Endothelial cell (in vitro differentiated cells): ENCODE results near the gene TFAP2D. TPM values are rescaled to one million over a fixed set of nuclear protein-coding genes. Genes with fewer than 3 reads are reported as not detected.

Experiments used
- DNase-seq: peaks from one replicate; pipeline ENCODE4 v3.0.0; 2021; ENCODE audit warnings: low spot score
- H3K27ac Mint-ChIP-seq: one replicate; pipeline ENCODE4 v1.8.0; 2021; ENCODE audit warnings: mixed read lengths, inconsistent platforms; ENCODE audit not compliant: unreplicated experiment
- H3K27me3 Mint-ChIP-seq: one replicate; pipeline ENCODE4 v1.8.0; 2021; ENCODE audit warnings: mild to moderate bottlenecking, moderate library complexity, mixed read lengths, inconsistent platforms; ENCODE audit not compliant: unreplicated experiment
- H3K36me3 Mint-ChIP-seq: one replicate; pipeline ENCODE4 v1.8.0; 2021; ENCODE audit warnings: mild to moderate bottlenecking, low read depth, mixed read lengths, inconsistent platforms; ENCODE audit not compliant: unreplicated experiment
- H3K4me1 Mint-ChIP-seq: one replicate; pipeline ENCODE4 v1.8.0; 2021; ENCODE audit warnings: mild to moderate bottlenecking, mixed read lengths, inconsistent platforms; ENCODE audit not compliant: unreplicated experiment
- H3K4me3 Mint-ChIP-seq: one replicate; pipeline ENCODE4 v1.8.0; 2021; ENCODE audit warnings: mild to moderate bottlenecking, mixed read lengths, inconsistent platforms; ENCODE audit not compliant: unreplicated experiment
- H3K9me3 Mint-ChIP-seq: one replicate; pipeline ENCODE4 v1.8.0; 2021; ENCODE audit warnings: mixed read lengths, inconsistent platforms; ENCODE audit not compliant: unreplicated experiment
- total RNA-seq: library from RNA; stranded (reverse); fragmentation: NEBNext Ultra II Directional; extraction: Animal tissue kit (Norgen Biotek cat#: 25700); gene quantifications from one replicate; pipeline ENCODE4 v1.2.1, GENCODE V29; 2021; ENCODE audit not compliant: unreplicated experiment
- TF ChIP-seq, protein P1 (sequence below): fragments of 200-600 bp; sonication (generic); IDR thresholded peaks from one replicate; pipeline ENCODE4 v1.5.0; 2021; ENCODE audit warnings: antibody characterized with exemption; ENCODE audit not compliant: unreplicated experiment

Gene TFAP2D
- total RNA-seq, 1 donor from 2014 or later = 0.31 TPM

GRCh38 chr6:50817646-50817950 is 104.3 kb downstream of the TFAP2D start:
- no peaks in the 10 kb centered on the region for H3K9me3 Mint-ChIP-seq
- DNase-seq = no peak
- TF ChIP-seq, protein P1, sequence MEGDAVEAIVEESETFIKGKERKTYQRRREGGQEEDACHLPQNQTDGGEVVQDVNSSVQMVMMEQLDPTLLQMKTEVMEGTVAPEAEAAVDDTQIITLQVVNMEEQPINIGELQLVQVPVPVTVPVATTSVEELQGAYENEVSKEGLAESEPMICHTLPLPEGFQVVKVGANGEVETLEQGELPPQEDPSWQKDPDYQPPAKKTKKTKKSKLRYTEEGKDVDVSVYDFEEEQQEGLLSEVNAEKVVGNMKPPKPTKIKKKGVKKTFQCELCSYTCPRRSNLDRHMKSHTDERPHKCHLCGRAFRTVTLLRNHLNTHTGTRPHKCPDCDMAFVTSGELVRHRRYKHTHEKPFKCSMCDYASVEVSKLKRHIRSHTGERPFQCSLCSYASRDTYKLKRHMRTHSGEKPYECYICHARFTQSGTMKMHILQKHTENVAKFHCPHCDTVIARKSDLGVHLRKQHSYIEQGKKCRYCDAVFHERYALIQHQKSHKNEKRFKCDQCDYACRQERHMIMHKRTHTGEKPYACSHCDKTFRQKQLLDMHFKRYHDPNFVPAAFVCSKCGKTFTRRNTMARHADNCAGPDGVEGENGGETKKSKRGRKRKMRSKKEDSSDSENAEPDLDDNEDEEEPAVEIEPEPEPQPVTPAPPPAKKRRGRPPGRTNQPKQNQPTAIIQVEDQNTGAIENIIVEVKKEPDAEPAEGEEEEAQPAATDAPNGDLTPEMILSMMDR = no peak
- no peak overlapping the region for H3K27ac Mint-ChIP-seq
- H3K4me3 Mint-ChIP-seq = no peak overlapping the region
- H3K4me1 Mint-ChIP-seq = peaks cover 23% of the 10 kb centered on the region
- peaks cover 24% of the 10 kb centered on the region for H3K27me3 Mint-ChIP-seq
- H3K36me3 Mint-ChIP-seq = no peaks in the 10 kb centered on the region

DNA sequence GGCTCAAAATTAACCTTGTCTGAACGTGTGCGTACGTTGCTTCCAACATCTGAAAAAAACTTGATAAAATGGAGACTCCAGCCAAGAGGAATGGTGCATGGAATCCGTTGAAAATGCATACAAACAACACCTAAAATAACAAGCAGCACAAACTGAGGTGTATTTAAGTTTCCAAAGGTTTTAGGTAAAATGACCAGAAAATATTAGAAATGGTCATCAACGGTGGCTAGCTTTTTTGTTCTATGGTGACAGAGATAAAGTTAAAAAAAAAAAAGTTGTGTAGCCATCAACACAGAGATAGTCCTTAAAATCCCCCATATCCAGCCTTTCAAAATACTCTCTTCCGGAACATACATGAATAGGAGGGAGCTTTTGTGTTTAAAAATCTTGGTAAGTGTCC is 104.7 kb downstream of the TFAP2D start:
- H3K9me3 Mint-ChIP-seq = no peaks in the 10 kb centered on the region
- H3K36me3 Mint-ChIP-seq = no peaks in the 10 kb centered on the region
- peaks cover 23% of the 10 kb centered on the region for H3K4me1 Mint-ChIP-seq
- TF ChIP-seq, protein P1 = no peak
- H3K27me3 Mint-ChIP-seq = peaks cover 25% of the 10 kb centered on the region
- no peak overlapping the region for H3K4me3 Mint-ChIP-seq
- no peak overlapping the region for H3K27ac Mint-ChIP-seq
- no peak for DNase-seq

DNA sequence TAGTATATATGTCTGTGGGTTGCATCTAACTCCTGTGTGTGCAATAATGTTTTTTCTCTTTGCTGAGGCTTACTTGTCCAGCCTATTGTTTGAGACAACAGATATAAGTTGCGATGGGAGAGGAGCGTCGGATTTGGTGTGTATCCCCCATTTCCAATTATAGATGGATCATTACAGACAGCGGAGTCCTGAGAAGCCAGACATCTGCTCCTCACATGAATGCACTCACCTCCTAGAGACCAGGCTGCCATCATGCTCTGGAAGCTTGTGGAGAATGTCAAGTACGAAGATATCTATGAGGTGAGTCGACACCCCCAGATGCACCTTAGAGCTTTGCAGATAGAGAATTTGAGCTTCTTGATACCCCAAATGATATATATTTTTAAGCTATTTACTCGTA is 105.3 kb downstream of the TFAP2D start, which contains the start of gene TFAP2B:
Gene TFAP2B, plus strand, starts transcription at position 199 of the 400 bp plus-strand sequence. Its CDS starts 21 bp downstream, at position 220.
- Mint-ChIP-seq H3K4me1 (peaks cover 28% of the 10 kb centered on the region), H3K27me3 (peaks cover 32% of the 10 kb centered on the region), H3K27ac (no peak within 1 kb of the TSS), H3K4me3 (peak within 1 kb of the TSS; percentile 59), H3K36me3 (no peaks in the 10 kb centered on the region), H3K9me3 (no peaks in the 10 kb centered on the region)
- TF ChIP-seq, protein P1 = no peak
- DNase-seq = no peak

DNA sequence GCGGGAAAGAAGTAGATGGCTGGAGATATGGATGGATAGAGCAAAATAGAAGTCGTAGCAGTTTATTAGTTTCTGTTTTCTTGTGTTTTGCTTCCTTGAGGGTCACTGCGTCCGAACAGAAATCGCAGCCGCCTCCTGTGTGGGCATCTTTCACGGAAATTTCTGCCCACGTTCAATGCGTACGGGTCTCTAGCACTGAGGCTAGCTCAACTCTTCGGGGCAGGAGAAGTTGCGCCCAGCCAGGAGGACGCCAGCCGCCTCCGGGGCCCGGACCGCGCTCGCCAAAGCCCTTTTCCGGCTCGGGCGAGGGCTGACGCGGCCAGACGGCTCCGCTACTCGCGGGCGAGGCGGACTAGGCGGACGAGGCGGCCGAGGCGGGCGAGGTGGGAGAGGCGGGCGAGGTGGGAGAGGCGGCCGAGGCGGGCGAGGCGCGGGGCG is 106.2 kb downstream of the TFAP2D start:
- H3K4me3 Mint-ChIP-seq = peak overlapping the region; percentile 59
- TF ChIP-seq, protein P1 = no peak
- H3K9me3 Mint-ChIP-seq = no peaks in the 10 kb centered on the region
- H3K27ac Mint-ChIP-seq = no peak overlapping the region
- H3K27me3 Mint-ChIP-seq = peaks cover 35% of the 10 kb centered on the region
- no peaks in the 10 kb centered on the region for H3K36me3 Mint-ChIP-seq
- DNase-seq = peak; percentile 61
- H3K4me1 Mint-ChIP-seq = peaks cover 30% of the 10 kb centered on the region

DNA sequence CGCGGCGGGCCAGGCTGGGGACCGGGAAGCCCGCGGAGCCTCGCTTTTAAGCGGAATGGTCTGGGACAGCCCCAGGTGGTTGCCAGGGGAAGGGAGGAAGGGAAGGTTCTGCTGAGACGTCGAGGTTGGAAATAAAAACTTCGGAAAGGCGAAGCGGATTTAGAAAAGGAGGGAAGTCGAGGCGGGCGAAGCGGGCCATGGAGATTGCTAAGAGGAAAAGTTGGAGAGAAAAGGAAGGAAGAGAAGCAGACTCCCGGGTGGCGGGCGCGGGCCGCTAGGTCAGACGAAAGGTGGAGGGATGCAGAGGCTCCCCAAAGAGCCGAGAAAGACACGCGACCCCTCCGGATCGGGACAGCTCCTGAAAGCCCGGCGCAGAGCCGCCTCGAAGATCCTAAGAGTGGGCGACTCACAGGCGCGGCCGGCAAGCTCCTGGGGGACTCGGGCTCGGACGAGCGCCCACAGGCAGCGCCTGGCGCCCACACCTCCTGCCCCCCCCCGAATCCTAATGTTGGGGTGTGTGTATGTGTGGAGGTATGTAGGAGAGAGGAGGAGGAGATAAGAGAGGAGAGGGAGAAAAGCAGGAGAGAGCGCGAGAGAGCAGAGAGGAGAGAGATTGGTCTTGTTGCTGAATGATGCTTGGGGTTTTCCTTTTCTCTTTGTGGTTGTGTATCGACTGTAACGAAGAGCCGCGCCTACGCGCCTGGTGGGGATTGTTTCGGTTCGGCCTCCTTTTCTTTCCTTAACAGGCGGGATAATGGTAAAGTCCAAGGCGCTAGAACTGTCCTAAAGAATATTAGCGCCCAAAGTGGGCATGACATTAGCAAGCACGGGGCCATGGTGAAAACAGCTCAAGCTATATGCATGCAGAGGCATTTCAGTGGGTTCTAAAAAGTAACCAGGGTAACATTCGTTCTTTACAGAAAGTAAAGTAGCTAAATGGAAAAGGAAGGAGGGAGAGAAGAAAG is 106.9 kb downstream of the TFAP2D start:
- TF ChIP-seq, protein P1 = no peak
- no peak overlapping the region for H3K27ac Mint-ChIP-seq
- peaks cover 30% of the 10 kb centered on the region for H3K4me1 Mint-ChIP-seq
- H3K9me3 Mint-ChIP-seq = no peaks in the 10 kb centered on the region
- H3K36me3 Mint-ChIP-seq = no peaks in the 10 kb centered on the region
- no peak overlapping the region for H3K4me3 Mint-ChIP-seq
- H3K27me3 Mint-ChIP-seq = peaks cover 40% of the 10 kb centered on the region
- no peak for DNase-seq
